ENCODE results near the gene WDR90.

The WDR90 gene

GRCh38 chr16:680967-681745, 32.0 kb downstream of the WDR90 start:
- ChIA-PET CTCF (interaction anchor here (0.6 to 1.1 kb wide), 4 partner anchors 14 to 376 kb away, joined by 3 to 5 read pairs (median 4); no protein-coding TSS in a partner anchor), POLR2A (interaction anchor here (0.6 to 5.4 kb wide), 10 partner anchors 7 to 131 kb away, joined by 3 to 57 read pairs (median 5); partner anchors contain the start of genes ANTKMT, RHOT2, WDR24 and WDR90)
- Histone ChIP-seq H3K4me1 (ENCODE audit: control insufficient read depth, insufficient read depth, low read length) (peaks cover 14% of the 10 kb centered on the region; the same call in 1 of the 2 replicates), H3K9me3 (ENCODE audit: control insufficient read depth, insufficient read depth, low read depth, low read length) (no peaks in the 10 kb centered on the region), H3K27ac (ENCODE audit: extremely low read depth, low read depth, low read length) (peak overlapping the region; percentile 97), H3K4me3 (ENCODE audit: low read depth, low read length) (peak overlapping the region; percentile 82), H3K36me3 (ENCODE audit: control insufficient read depth in 2 of 2, insufficient read depth in 1 of 2, low read length in 2 of 2) (peaks cover 3 to 48% of the 10 kb centered on the region in 2 experiments; a peak in 1 of 3 replicates)
- peak; percentile 83 for TF ChIP-seq ZNF341 (tag by site-specific recombination; IDR thresholded peaks at IDR 0.05; ENCODE audit: low read depth)
- no peak for TF ChIP-seq ZNF280C (tag by site-specific recombination; IDR thresholded peaks at IDR 0.05)
- no peak for TF ChIP-seq HOXC10 (CRISPR knock-in tag; IDR thresholded peaks at IDR 0.05)
- peak; percentile 12; the same call in 1 of the 2 replicates for TF ChIP-seq REST (tag by site-specific recombination; IDR thresholded peaks at IDR 0.05)
- TF ChIP-seq ZNF146 (tag by site-specific recombination; IDR thresholded peaks at IDR 0.05) = peak; percentile 2; the same call in 1 of the 2 replicates
- peak; percentile 22; the same call in 1 of the 2 replicates for TF ChIP-seq ZNF645 (tag by site-specific recombination; IDR thresholded peaks at IDR 0.05)
- TF ChIP-seq MEIS1 (CRISPR knock-in tag; IDR thresholded peaks at IDR 0.05; ENCODE audit: borderline replicate concordance) = no peak
- peak; percentile 89 for TF ChIP-seq ZSCAN16 (tag by site-specific recombination; IDR thresholded peaks at IDR 0.05)
- no peak for TF ChIP-seq ZBTB49 (tag by site-specific recombination; IDR thresholded peaks at IDR 0.05; ENCODE audit: low read depth)
- peak; percentile 65 for TF ChIP-seq BCL11B (tag by site-specific recombination; IDR thresholded peaks at IDR 0.05; ENCODE audit: low read depth)
- no peak for TF ChIP-seq ZNF473 (tag by site-specific recombination; IDR thresholded peaks at IDR 0.05)
- TF ChIP-seq EGR2 (tag by site-specific recombination; IDR thresholded peaks at IDR 0.05; ENCODE audit: low read depth) = peak; percentile 17; the same call in 1 of the 2 replicates
- TF ChIP-seq PBX3 (CRISPR knock-in tag; IDR thresholded peaks at IDR 0.05) = peak; percentile 49
- TF ChIP-seq SCRT2 (tag by site-specific recombination; IDR thresholded peaks at IDR 0.05) = 0 out of 2 replicates have a peak, but pooled peaks have one; percentile 10
- peak; percentile 47 for TF ChIP-seq ZBTB26 (tag by site-specific recombination; optimal IDR thresholded peaks at IDR 0.05)
- 0 out of 2 replicates have a peak, but pooled peaks have one; percentile 9 for TF ChIP-seq SP7 (tag by site-specific recombination; IDR thresholded peaks at IDR 0.05)
- TF ChIP-seq ZNF600 (tag by site-specific recombination; IDR thresholded peaks at IDR 0.05) = peak; percentile 61; the same call in 1 of the 2 replicates
- TF ChIP-seq ZFP37 (tag by site-specific recombination; IDR thresholded peaks at IDR 0.05) = peak; percentile 48; the same call in 1 of the 2 replicates
- 0 out of 2 replicates have a peak, but pooled peaks have one; percentile 32 for TF ChIP-seq ZNF707 (tag by site-specific recombination; IDR thresholded peaks at IDR 0.05)
- TF ChIP-seq ZNF610 (tag by site-specific recombination; IDR thresholded peaks at IDR 0.05; ENCODE audit: borderline replicate concordance) = peak; percentile 98
- peak; percentile 86 for TF ChIP-seq ZBTB17 (tag by site-specific recombination; IDR thresholded peaks at IDR 0.05)
- TF ChIP-seq HOXD13 (CRISPR knock-in tag; IDR thresholded peaks at IDR 0.05; ENCODE audit: borderline replicate concordance) = 0 out of 2 replicates have a peak, but pooled peaks have one; percentile 11

All from HEK293 (cell line).